HG02884 (cell line): ENCODE data around the gene EDC4.
"Not testable (repeated sequence)": the region's sequence is repeated elsewhere in the genome, so short reads cannot be mapped to it uniquely, and the experiment has no call there.

ENCODE experiments used
- ATAC-seq: cut with Tn5 transposase; IDR thresholded peaks from one replicate; pipeline ENCODE4 v1.9.1; 2021; ENCODE audit warnings: mild to moderate bottlenecking, moderate library complexity; ENCODE audit not compliant: unreplicated experiment

Gene EDC4

DNA sequence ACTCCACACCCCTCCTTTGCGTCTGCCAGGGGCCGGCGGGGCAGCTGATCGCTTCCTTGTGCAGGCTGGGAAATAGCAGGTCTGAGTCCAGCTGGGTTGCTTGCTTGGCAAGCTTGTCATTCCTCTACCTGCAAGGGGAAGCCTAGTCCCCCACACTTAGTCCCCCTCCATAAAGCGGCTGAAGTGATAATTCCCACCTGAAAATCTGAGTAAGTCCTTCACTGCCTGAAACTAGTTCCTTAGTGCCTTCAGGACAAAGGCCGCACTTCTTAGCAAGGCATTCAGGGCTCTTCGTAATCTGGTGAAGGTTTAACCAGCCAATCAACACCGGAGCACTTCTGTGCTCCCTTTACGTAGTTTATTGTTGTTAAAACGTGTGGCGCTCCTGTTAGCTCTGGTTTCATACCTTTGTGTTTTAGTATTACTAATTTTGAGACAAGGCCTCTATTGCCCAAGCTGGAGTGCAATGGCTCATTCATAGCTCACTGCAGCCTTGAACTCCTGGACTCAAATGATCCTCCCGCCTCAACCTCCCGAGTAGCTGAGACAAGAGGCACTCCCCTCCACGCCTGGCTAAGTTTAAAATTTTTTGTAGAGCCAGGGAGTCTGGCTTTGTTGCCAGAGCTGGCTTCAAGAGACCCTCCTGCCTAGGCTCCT is 21.0 kb downstream of the EDC4 start:
- ATAC-seq, result no peak

DNA sequence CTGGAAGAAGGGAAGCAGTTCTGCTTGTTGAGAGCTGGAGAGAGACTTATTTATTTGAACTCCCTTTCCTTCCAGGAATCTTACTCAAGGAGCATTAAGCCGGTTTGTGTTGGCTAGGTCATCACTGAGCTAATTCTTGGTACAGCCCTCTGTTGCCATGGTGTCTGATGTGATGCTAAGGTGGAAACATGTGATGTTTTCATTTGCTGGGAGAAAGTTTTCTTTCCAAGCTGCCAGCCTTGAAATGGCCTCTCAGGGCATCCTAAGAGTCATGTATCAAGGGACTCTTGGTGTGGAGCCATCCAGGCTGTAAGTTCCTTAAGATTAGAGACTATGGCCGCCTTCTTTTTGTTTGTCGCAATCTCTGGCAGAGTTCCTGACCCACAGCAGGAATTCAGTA is 24.4 kb downstream of the EDC4 start:
- no peak for ATAC-seq

GRCh38 chr16:67901734-67902133 is 28.9 kb downstream of the EDC4 start:
- no peak for ATAC-seq

- no peak for ATAC-seq
Observed at GRCh38 chr16:67902831-67903230, 30.0 kb downstream of the EDC4 start.

DNA sequence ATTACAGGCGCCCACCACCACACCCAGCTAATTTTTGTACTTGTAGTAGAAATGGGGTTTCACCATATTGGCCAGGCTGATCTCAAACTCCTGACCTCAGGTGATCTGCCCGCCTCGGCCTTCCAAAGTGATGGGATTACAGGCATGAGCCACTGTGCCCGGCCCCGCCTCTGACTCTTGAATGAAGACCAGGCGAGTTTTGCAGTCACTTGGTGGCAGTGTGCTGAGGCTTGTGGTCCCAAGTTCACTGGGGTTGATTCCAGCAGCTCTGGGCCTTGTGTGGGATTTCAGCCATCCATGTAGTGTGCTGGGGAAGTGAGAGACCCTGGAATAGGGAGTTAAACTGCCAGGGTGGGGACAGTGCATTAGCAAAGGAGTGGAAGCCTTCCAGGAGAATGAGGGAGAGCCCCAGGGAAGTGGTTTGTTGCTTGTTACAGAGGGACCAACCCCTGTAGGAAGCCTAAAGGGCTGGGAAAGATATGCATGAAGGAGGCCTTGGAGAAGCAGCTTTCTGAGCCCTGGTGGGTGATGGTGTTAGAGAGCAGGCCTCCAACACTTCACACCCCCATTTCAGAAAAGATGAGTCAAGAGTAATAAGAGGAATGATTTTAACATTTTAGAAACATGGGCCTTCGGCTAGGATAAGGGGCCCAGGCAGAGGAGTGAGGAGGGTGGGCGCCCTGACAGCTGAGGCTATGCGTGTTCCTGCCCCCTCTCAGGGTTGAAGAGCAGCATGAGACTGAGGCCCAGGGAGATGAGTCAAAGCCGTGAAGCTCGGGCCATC is 34.7 kb downstream of the EDC4 start:
- no peak for ATAC-seq

- no peak for ATAC-seq
Observed at GRCh38 chr16:67909056-67909742, 36.3 kb downstream of the EDC4 start.

GRCh38 chr16:67910158-67910557 is 37.3 kb downstream of the EDC4 start:
- ATAC-seq, result no peak

DNA sequence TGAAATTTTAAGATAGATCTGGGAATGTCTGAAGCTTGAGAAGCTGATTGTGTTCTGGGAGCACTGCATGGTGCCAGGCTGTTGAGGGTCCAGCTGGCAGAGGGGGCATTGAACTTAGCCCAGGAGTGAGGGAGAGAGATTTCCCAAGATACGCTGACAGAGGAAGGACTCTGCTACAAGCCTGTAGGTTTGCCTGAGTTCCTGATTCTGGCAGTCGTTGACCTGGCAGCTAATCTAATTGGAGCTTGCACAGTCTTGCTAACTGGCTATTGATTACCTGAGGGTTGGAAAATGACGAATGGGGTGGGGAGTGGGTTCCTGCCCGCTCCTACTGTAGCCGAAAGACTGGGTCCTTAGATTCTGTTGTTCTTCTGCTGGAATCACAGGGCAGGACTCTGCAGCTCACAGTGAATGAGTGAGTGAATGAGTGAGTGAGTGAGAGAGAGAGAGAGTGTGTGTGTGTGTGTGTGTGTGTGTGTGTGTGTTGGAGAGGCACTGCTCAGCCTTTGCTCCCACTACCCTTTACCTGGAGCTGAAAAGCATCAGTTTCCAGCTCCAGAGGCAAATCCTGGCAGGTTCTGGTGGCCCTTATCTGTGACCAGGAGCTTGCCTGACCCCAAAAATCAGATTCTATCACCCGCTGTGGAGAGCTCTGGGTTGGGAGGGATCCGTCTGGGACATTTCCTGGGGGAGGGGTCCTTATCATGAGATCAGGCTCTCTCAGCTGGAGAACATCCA is 42.1 kb downstream of the EDC4 start:
- ATAC-seq, result no peak

GRCh38 chr16:67915496-67915769 is 42.6 kb downstream of the EDC4 start:
- ATAC-seq, result not testable (repeated sequence)

DNA sequence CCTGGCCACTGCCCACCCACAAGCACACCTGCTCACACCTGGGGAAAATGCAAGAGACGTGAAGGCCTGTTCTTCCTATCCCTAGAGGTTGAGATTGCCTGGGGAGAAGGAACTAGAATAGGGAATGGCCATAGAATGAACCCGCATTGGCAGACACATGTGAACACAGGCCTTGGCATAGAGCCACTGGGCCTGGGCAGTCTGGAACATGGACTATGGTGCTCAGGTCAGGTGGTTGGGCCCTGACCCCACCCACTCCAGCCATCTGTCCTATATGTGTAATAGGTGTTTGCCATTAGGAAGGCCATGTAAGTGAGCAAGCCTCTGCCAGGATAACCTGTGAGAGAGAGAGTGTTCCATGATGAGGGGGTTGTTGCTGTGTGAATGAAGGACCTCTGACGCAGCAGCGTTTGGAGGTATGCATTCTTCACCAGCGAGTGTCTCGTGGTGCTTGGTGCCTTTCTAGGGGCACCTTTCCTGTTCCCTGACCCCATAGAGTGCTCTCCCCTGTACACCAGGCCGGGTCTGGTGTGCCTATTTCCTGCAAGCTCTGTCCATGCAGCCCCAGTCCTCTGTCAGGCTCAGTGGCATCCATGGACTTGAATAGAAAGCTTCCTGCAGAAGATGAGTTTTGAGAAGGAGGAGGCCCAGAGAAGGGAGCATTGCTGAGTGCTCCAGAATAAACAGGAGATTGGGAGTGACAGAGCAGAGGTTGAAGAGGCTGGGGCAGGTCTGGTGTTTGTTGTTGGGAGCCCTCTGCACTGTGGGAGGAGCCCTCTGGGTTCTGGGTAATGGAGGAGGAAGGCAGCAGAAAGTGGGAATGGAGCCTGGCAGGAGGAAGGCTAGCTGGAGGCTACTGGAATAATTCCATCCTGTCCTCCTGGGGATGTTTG is 43.2 kb downstream of the EDC4 start:
- no peak for ATAC-seq

- ATAC-seq, result no peak
Observed at GRCh38 chr16:67917140-67917851, 44.4 kb downstream of the EDC4 start.

DNA sequence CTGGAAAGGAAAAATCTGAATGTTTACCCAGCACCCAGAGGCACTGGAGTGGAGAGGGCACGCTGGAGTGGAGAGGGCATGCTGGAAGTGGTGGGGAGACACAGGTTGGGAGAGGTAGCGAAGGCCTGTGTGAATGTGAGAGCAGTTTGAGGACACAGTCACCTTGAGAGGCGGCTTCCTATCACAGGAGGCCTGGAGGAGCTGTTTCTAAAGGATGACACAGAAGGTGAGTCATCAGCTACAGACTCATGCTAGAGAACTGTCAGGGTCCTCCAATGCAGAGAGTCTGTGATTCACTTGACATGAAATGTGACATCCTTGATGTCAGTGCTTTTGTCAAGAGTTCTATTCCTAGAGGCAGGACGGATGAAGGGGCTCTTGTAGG is 45.0 kb downstream of the EDC4 start:
- no peak for ATAC-seq

- no peak for ATAC-seq
Observed at GRCh38 chr16:67919622-67920221, 46.9 kb downstream of the EDC4 start.

DNA sequence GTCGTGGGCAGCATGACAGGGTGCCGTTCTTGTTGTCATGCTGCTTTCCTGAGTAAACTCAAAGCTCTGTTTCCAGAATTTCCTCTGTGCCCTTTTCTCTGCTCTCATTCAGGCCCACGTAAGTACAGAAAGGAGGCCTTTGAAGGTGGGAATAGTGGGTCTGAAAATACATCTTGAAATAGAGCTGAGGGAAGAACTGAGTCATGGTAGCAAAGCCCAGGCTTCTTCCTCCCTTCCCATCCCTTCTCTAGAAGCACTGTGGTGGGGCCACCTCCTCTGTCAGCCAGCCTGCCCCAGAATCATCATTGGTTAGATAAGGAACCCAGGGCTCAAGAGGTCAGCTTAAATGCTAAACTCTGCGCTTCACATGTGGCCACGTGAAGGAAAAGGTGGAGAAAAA is 49.4 kb downstream of the EDC4 start:
- ATAC-seq, result no peak

DNA sequence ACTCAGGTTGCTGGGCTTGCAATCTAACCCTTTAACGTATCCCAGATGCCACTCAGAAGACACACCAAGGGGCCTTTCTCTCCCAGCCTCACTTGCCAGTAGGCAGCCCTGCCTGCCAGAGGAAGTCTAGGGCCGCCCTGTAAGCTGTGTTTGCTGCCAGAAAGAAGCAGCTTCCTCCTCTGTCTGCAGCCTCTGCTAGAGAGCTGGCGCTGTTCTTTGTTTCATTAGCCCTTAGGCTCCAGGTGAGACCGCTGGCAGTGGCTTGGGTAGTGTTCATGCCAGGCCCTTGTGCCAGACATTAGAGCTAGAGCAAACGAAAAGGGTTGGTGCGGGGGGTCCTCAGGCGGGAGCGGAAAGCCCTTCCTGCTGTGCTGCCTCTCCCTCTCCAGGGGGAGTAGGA is 49.9 kb downstream of the EDC4 start:
- no peak for ATAC-seq

DNA sequence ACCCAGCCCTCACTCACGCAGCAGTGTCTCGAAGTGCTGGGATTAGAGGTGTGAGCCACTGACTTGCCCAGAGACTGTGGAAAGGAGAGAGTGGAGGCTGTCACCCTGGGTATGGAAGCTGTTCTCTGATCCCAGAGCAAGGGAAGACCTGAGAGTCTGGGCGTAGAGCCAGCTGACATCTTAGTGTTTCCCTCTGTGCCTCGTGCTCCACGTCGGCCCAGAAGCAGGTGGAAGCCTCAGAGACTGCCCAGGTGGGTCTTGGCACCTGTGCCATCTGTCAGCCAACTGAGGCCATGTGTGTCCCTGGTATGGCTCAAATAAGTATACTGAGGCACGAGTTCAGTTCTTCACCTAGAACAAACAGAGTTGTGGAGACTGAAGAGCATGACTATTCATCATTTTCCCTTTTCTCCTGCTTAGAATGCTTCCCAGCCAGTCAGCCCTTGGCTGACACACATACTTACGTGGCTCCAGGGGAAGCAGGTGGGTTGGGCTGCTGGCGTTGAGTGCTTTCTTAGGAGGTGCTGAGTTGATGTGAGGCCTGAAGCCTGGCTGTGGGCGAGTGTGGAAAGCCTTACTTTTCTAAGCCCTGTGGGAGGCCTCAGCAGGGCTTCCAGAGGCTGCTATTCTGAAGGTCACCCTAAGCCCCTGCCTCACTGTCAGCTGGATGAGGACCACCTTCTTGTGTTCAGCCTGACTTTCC is 50.7 kb downstream of the EDC4 start:
- no peak for ATAC-seq

DNA sequence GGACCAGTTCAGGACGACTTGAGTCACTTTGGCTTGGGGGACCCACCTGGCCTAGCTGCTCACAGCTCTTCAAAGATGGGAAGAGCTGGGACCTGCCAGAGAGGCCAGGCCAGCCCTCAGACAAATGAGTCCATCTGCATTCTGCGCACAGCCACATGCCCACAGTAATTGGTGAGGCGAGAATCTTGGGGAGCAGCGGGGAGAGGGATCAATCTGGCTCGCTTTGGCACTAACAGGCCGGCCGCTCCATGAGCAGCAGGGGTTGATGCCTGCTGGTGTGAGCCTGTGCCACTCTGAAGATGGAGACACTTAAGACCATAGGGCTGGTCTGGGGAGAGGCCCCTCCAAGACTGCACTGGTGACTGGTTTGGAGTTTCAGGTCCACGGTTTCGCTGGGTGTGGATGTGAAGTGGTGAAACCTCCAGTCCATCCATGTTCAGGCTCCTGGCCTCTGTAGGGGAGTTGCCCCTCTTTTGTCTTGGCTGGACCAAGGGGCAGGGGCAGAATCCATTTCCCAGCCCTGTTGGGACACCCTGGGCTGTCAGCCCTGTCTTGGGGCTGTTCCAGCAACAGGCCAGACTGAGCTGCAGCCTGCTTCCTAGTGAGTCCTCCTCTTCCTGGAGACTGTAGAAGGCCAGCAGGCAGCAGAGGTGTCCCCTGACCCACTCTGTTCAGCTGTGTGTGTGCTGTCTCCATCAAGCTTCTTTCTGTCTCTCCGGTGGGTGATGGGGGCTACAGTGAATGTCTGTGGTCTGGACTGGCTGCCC is 51.5 kb downstream of the EDC4 start:
- no peak for ATAC-seq

- ATAC-seq, result no peak
Observed at GRCh38 chr16:67926181-67926750, 53.4 kb downstream of the EDC4 start.
